WTC11 (cell line): ENCODE measurements around the gene GPR37. TPM values are rescaled to one million over a fixed set of nuclear protein-coding genes. Genes with fewer than 3 reads are reported as not detected.

Source experiments
- ATAC-seq: fragments of 200-7000 bp; cut with Tn5 transposase; 2 replicates; pipeline ENCODE4 v1.10.0; 2021; ENCODE audit warnings: mild to moderate bottlenecking, moderate library complexity
- CTCF ChIA-PET: fragments of 300-600 bp; sonication (Branson Sonifier 250); formaldehyde crosslinking; loops from one replicate; lab custom pipeline; 2021; ENCODE audit warnings: antibody characterized with exemption; lab: Charles Lee
- POLR2A ChIA-PET: fragments of 350-600 bp; sonication (Branson Sonifier 250); formaldehyde crosslinking; loops from one replicate; lab custom pipeline; 2021; ENCODE audit warnings: antibody characterized with exemption; lab: Charles Lee
- DNase-seq: peaks from one replicate; pipeline ENCODE4 v3.0.0; 2021; ENCODE audit warnings: low spot score
- H3K27ac Mint-ChIP-seq: 2 replicates; pipeline ENCODE4 v1.8.0; 2021; ENCODE audit warnings: mixed read lengths
- H3K27me3 Mint-ChIP-seq: 2 replicates; pipeline ENCODE4 v1.8.0; 2021; ENCODE audit warnings: low read depth, mild to moderate bottlenecking, moderate library complexity, mixed read lengths
- H3K36me3 Mint-ChIP-seq: 2 replicates; pipeline ENCODE4 v1.8.0; 2021; ENCODE audit warnings: mixed read lengths
- H3K4me1 Mint-ChIP-seq: 2 replicates; pipeline ENCODE4 v1.8.0; 2022; ENCODE audit warnings: mixed read lengths
- H3K4me3 Mint-ChIP-seq: 2 replicates; pipeline ENCODE4 v1.8.0; 2021; ENCODE audit warnings: mild to moderate bottlenecking, moderate library complexity, mixed read lengths
- H3K9me3 Mint-ChIP-seq: 2 replicates; pipeline ENCODE4 v1.8.0; 2021; ENCODE audit warnings: mixed read lengths
- ESRRA ChIP-seq: sonication (generic); formaldehyde crosslinking; IDR thresholded peaks from 2 replicates; pipeline ENCODE4 v1.8.1; 2022; ENCODE audit warnings: mild to moderate bottlenecking, missing genetic modification reagents, borderline replicate concordance
- FOXK1 ChIP-seq: sonication (generic); formaldehyde crosslinking; IDR thresholded peaks from 2 replicates; pipeline ENCODE4 v1.8.0; 2022; ENCODE audit warnings: mild to moderate bottlenecking, moderate library complexity, missing genetic modification reagents
- GRHL2 ChIP-seq: fragments of 250-450 bp; sonication (Bioruptor Pico); IDR thresholded peaks from 2 replicates; pipeline ENCODE4 v1.8.0; 2022; ENCODE audit warnings: mild to moderate bottlenecking, moderate library complexity; ENCODE audit not compliant: insufficient replicate concordance, severe bottlenecking
- GTF2I ChIP-seq: fragments of 250-450 bp; sonication (Bioruptor Pico); conservative IDR thresholded peaks from 2 replicates; pipeline ENCODE4 v1.4.0; 2021; ENCODE audit warnings: mild to moderate bottlenecking
- IRF2 ChIP-seq: sonication (generic); formaldehyde crosslinking; IDR thresholded peaks from 2 replicates; pipeline ENCODE4 v1.8.0; 2022; ENCODE audit warnings: low read depth, missing genetic modification reagents, borderline replicate concordance
- JAZF1 ChIP-seq: fragments of 250-450 bp; sonication (Bioruptor Pico); IDR thresholded peaks from 2 replicates; pipeline ENCODE4 v1.9.0; 2021; ENCODE audit warnings: moderate library complexity, mild to moderate bottlenecking, inconsistent platforms
- JUN ChIP-seq: sonication (generic); formaldehyde crosslinking; IDR thresholded peaks from 2 replicates; pipeline ENCODE4 v1.8.0; 2023; ENCODE audit warnings: mild to moderate bottlenecking, missing genetic modification reagents
- MXD4 ChIP-seq: fragments of 250-450 bp; sonication (Bioruptor Pico); IDR thresholded peaks from 2 replicates; pipeline ENCODE4 v1.8.0; 2021; ENCODE audit warnings: mild to moderate bottlenecking, moderate library complexity, borderline replicate concordance
- MYBL2 ChIP-seq: sonication (generic); formaldehyde crosslinking; IDR thresholded peaks from 2 replicates; pipeline ENCODE4 v1.8.1; 2023; ENCODE audit warnings: mild to moderate bottlenecking, moderate library complexity, missing genetic modification reagents
- NFYB ChIP-seq: sonication (generic); formaldehyde crosslinking; conservative IDR thresholded peaks from 2 replicates; pipeline ENCODE4 v1.8.0; 2022; ENCODE audit warnings: low read depth, missing genetic modification reagents
- NR1H2 ChIP-seq: sonication (generic); formaldehyde crosslinking; IDR thresholded peaks from 2 replicates; pipeline ENCODE4 v1.9.0; 2021; ENCODE audit warnings: mild to moderate bottlenecking, moderate library complexity, missing genetic modification reagents
- NR2C2 ChIP-seq: sonication (generic); formaldehyde crosslinking; IDR thresholded peaks from 2 replicates; pipeline ENCODE4 v1.8.0; 2022; ENCODE audit warnings: mild to moderate bottlenecking, missing genetic modification reagents
- PREB ChIP-seq: sonication (generic); formaldehyde crosslinking; IDR thresholded peaks from 2 replicates; pipeline ENCODE4 v1.8.1; 2022; ENCODE audit warnings: mild to moderate bottlenecking, missing genetic modification reagents, moderate library complexity, borderline replicate concordance
- PRRX2 ChIP-seq: fragments of 250-450 bp; sonication (Bioruptor Pico); IDR thresholded peaks from 2 replicates; pipeline ENCODE4 v1.8.0; 2021; ENCODE audit warnings: mild to moderate bottlenecking
- SP1 ChIP-seq: sonication (generic); formaldehyde crosslinking; conservative IDR thresholded peaks from 2 replicates; pipeline ENCODE4 v1.8.1; 2022; ENCODE audit warnings: missing genetic modification reagents
- USF1 ChIP-seq: sonication (generic); formaldehyde crosslinking; IDR thresholded peaks from 2 replicates; pipeline ENCODE4 v1.8.0; 2022; ENCODE audit warnings: mild to moderate bottlenecking, missing genetic modification reagents
- ZMAT4 ChIP-seq: fragments of 250-450 bp; sonication (Bioruptor Pico); IDR thresholded peaks from 2 replicates; pipeline ENCODE4 v1.9.0; 2021; ENCODE audit warnings: mild to moderate bottlenecking
- ZNF121 ChIP-seq: sonication (generic); formaldehyde crosslinking; IDR thresholded peaks from 2 replicates; pipeline ENCODE4 v1.8.0; 2023; ENCODE audit warnings: missing genetic modification reagents
- ZNF138 ChIP-seq: sonication (generic); formaldehyde crosslinking; conservative IDR thresholded peaks from 2 replicates; pipeline ENCODE4 v1.8.1; 2022; ENCODE audit warnings: mild to moderate bottlenecking, moderate library complexity, missing genetic modification reagents
- ZNF232 ChIP-seq: sonication (generic); formaldehyde crosslinking; IDR thresholded peaks from 2 replicates; pipeline ENCODE4 v1.8.0; 2022; ENCODE audit warnings: mild to moderate bottlenecking, missing genetic modification reagents
- ZNF317 ChIP-seq: sonication (generic); formaldehyde crosslinking; IDR thresholded peaks from 2 replicates; pipeline ENCODE4 v1.8.1; 2023; ENCODE audit warnings: low read depth, mild to moderate bottlenecking, moderate library complexity, missing genetic modification reagents, borderline replicate concordance
- ZNF396 ChIP-seq: fragments of 250-450 bp; sonication (Bioruptor Pico); IDR thresholded peaks from 2 replicates; pipeline ENCODE4 v1.8.0; 2021; ENCODE audit warnings: mild to moderate bottlenecking, moderate library complexity, borderline replicate concordance
- ZNF671 ChIP-seq: fragments of 250-450 bp; sonication (Bioruptor Pico); IDR thresholded peaks from 2 replicates; pipeline ENCODE4 v1.8.0; 2021; ENCODE audit warnings: mild to moderate bottlenecking
- total RNA-seq: library from RNA; stranded (reverse); gene quantifications from 3 replicates; pipeline ENCODE4 v1.2.3, GENCODE V29; 2021
- TF ChIP-seq, protein P1 (sequence below): sonication (generic); formaldehyde crosslinking; IDR thresholded peaks from 2 replicates; pipeline ENCODE4 v1.8.1; 2022; ENCODE audit warnings: mild to moderate bottlenecking, moderate library complexity, missing genetic modification reagents
- TF ChIP-seq, protein P2 (sequence below): sonication (generic); formaldehyde crosslinking; conservative IDR thresholded peaks from 2 replicates; pipeline ENCODE4 v1.8.1; 2023; ENCODE audit warnings: mild to moderate bottlenecking, low read depth, missing genetic modification reagents, moderate library complexity
- TF ChIP-seq, protein P3 (sequence below): sonication (generic); formaldehyde crosslinking; IDR thresholded peaks from 2 replicates; pipeline ENCODE4 v1.8.1; 2023; ENCODE audit warnings: mild to moderate bottlenecking, missing genetic modification reagents

Gene GPR37
- total RNA-seq, 1 experiment from 2014 or later: 20.4 TPM

GRCh38 chr7:124801330-124801895 lies 35.8 kb upstream of the GPR37 start:
- H3K27ac Mint-ChIP-seq: no peak overlapping the region
- DNase-seq: no peak
- H3K4me3 Mint-ChIP-seq: no peak overlapping the region
- no peaks in the 10 kb centered on the region for H3K27me3 Mint-ChIP-seq
- TF ChIP-seq ESRRA (CRISPR knock-in tag) (no peak), NFYB (no peak), PREB (CRISPR knock-in tag) (no peak), IRF2 (no peak), MYBL2 (CRISPR knock-in tag) (no peak), ZMAT4 (CRISPR knock-in tag) (no peak), GRHL2 (CRISPR knock-in tag) (no peak), MXD4 (CRISPR knock-in tag) (no peak), ZNF396 (CRISPR knock-in tag) (no peak), USF1 (CRISPR knock-in tag) (no peak), GTF2I (CRISPR knock-in tag) (no peak), ZNF121 (no peak), SP1 (CRISPR knock-in tag) (no peak), ZNF671 (no peak), NR2C2 (no peak), NR1H2 (CRISPR knock-in tag) (no peak), ZNF317 (no peak)
- TF ChIP-seq, protein P1, sequence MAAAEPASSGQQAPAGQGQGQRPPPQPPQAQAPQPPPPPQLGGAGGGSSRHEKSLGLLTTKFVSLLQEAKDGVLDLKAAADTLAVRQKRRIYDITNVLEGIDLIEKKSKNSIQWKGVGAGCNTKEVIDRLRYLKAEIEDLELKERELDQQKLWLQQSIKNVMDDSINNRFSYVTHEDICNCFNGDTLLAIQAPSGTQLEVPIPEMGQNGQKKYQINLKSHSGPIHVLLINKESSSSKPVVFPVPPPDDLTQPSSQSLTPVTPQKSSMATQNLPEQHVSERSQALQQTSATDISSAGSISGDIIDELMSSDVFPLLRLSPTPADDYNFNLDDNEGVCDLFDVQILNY (CRISPR knock-in tag): no peak
- TF ChIP-seq, protein P2, sequence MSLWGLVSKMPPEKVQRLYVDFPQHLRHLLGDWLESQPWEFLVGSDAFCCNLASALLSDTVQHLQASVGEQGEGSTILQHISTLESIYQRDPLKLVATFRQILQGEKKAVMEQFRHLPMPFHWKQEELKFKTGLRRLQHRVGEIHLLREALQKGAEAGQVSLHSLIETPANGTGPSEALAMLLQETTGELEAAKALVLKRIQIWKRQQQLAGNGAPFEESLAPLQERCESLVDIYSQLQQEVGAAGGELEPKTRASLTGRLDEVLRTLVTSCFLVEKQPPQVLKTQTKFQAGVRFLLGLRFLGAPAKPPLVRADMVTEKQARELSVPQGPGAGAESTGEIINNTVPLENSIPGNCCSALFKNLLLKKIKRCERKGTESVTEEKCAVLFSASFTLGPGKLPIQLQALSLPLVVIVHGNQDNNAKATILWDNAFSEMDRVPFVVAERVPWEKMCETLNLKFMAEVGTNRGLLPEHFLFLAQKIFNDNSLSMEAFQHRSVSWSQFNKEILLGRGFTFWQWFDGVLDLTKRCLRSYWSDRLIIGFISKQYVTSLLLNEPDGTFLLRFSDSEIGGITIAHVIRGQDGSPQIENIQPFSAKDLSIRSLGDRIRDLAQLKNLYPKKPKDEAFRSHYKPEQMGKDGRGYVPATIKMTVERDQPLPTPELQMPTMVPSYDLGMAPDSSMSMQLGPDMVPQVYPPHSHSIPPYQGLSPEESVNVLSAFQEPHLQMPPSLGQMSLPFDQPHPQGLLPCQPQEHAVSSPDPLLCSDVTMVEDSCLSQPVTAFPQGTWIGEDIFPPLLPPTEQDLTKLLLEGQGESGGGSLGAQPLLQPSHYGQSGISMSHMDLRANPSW: no peak
- 0 out of 2 replicates have a peak, but pooled peaks cover 2% of the 10 kb centered on the region for H3K9me3 Mint-ChIP-seq
- POLR2A ChIA-PET: no interaction called here
- CTCF ChIA-PET: no interaction called here
- no peaks in the 10 kb centered on the region for H3K36me3 Mint-ChIP-seq
- peaks cover 12% of the 10 kb centered on the region for H3K4me1 Mint-ChIP-seq
- no peak for ATAC-seq

DNA sequence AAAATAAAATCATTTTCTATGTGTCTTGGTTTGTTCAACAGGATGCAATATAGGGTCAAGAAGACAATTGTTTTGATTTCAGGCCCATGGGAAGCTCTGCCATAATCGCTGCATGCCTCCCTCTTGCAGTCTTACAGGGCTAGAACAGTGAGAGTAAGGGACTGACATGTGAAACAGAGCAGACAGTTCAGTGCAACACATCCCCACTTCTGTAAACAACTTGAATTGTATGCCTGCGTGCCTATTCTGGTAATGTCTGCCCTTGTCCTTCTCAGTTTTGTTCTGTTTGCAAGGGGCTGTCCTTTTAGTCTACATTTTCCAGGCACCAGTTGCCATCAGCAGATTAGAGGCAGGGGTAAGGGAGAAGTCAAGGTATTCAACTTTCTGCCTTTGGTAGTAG lies 34.8 kb upstream of the GPR37 start:
- Mint-ChIP-seq H3K9me3 (peaks cover 11% of the 10 kb centered on the region; the same call in 1 of the 2 replicates), H3K4me1 (peaks cover 10% of the 10 kb centered on the region), H3K27ac (no peak overlapping the region), H3K36me3 (no peaks in the 10 kb centered on the region), H3K27me3 (no peaks in the 10 kb centered on the region), H3K4me3 (no peak overlapping the region)
- ChIA-PET POLR2A (no interaction called here), CTCF (no interaction called here)
- DNase-seq (no peak), ATAC-seq (no peak; the same call in 1 of the 2 replicates)
- TF ChIP-seq, protein P2: no peak
- TF ChIP-seq FOXK1 (no peak), ESRRA (CRISPR knock-in tag) (no peak), NR1H2 (CRISPR knock-in tag) (no peak), ZNF138 (CRISPR knock-in tag) (no peak), MYBL2 (CRISPR knock-in tag) (no peak), GRHL2 (CRISPR knock-in tag) (no peak), JAZF1 (CRISPR knock-in tag) (no peak), PRRX2 (no peak), ZNF232 (CRISPR knock-in tag) (no peak), JUN (CRISPR knock-in tag) (no peak)
- TF ChIP-seq, protein P3, sequence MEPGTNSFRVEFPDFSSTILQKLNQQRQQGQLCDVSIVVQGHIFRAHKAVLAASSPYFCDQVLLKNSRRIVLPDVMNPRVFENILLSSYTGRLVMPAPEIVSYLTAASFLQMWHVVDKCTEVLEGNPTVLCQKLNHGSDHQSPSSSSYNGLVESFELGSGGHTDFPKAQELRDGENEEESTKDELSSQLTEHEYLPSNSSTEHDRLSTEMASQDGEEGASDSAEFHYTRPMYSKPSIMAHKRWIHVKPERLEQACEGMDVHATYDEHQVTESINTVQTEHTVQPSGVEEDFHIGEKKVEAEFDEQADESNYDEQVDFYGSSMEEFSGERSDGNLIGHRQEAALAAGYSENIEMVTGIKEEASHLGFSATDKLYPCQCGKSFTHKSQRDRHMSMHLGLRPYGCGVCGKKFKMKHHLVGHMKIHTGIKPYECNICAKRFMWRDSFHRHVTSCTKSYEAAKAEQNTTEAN: no peak
